Psoas muscle (tissue), 8 donors: ENCODE results near the gene KRTAP10-7. TPM values are rescaled to one million over a fixed set of nuclear protein-coding genes. Genes with fewer than 3 reads are reported as not detected.

Source experiments
- ATAC-seq, 4 donors: fragments of 200-7000 bp; cut with Tn5 transposase; one replicate each; pipeline ENCODE4 v1.9.1; 2020; ENCODE audit warnings: moderate library complexity in 3 of 4, mild to moderate bottlenecking in 2 of 4
- DNase-seq, 2 donors: peaks; one replicate each; pipeline ENCODE4 v3.0.0-alpha.2; 2020
- H3K27ac ChIP-seq: fragments of 200-600 bp; one replicate; pipeline ENCODE4 v1.8.0; 2022
- H3K27me3 ChIP-seq, 3 donors: fragments of 200-600 bp in 1 of 3; one replicate each; pipeline versions ENCODE4 v1.6.1 to v1.8.0; 2013 to 2022; ENCODE audit warnings: low read length in 2 of 3, mild to moderate bottlenecking in 2 of 3, moderate library complexity in 1 of 3; ENCODE audit not compliant: insufficient read depth in 3 of 3
- H3K36me3 ChIP-seq, 2 donors: fragments of 200-600 bp in 1 of 2; one replicate each; pipeline versions ENCODE4 v1.6.1 to v1.8.0; 2013 to 2022; ENCODE audit warnings: low read depth in 1 of 2, mild to moderate bottlenecking in 1 of 2, moderate library complexity in 1 of 2; ENCODE audit not compliant: insufficient read depth in 1 of 2
- H3K4me1 ChIP-seq: fragments of 200-600 bp; one replicate; pipeline ENCODE4 v1.8.0; 2022
- H3K4me3 ChIP-seq: fragments of 200-600 bp; one replicate; pipeline ENCODE4 v1.8.0; 2022; ENCODE audit warnings: mild to moderate bottlenecking
- H3K9me3 ChIP-seq: fragments of 200-600 bp; one replicate; pipeline ENCODE4 v1.8.0; 2022
- CTCF ChIP-seq: fragments of 200-600 bp; IDR thresholded peaks from one replicate; pipeline ENCODE4 v1.8.0; 2022; ENCODE audit warnings: antibody characterized with exemption
- WGBS, 3 donors: extraction: QIAGEN DNeasy Blood & Tissue Kit; methylation state at CpG; one replicate each; pipeline versions ENCODE4 v1.1.6 to v1.1.7; 2013; 5-methylcytosine and 5-hydroxymethylcytosine counted together
- intact Hi-C, 2 donors: fragments of 100-400 bp; cut with DNase I; formaldehyde crosslinking; loops; one replicate each; pipeline versions ENCODE4 v1.11.0 to v1.14.2; 2022
- polyA plus RNA-seq, 3 donors: library from polyadenylated mRNA; stranded (reverse); fragments of 200-250 nt; gene quantifications; one replicate each; pipeline ENCODE4 v1.2.3, GENCODE V29; 2013
- total RNA-seq, 4 donors: library from RNA; stranded (reverse); fragmentation: NEBNext Ultra II Directional in 2 of 4; extraction: Animal tissue kit (Norgen Biotek cat#: 25700) in 2 of 4; gene quantifications; one replicate each; pipeline versions ENCODE4 v1.2.1 to v1.2.4, GENCODE V29; 2021 to 2023
- donor health status: healthy with polysubstance abuse.
- donor health status: DM: no; HTN: no; CAD: no; lungs with moderate emphysema.
- donor health status: Bipolar disorder and iron deficiency.
- donor health status: healthy.
- donor health status: DM: yes; HTN: yes; CAD: no.
- donor health status: DM: no; HTN: no; CAD: no.
- donor health status: DM: no; HTN: no; CAD: no.
- donor health status: DM: yes; HTN: yes; CAD: no.

The KRTAP10-7 gene
- total and polyA plus RNA-seq, 7 donors, result not detected

- ATAC-seq, result no peak
- H3K36me3 ChIP-seq, result no peaks in the 10 kb centered on the region
- no peaks in the 10 kb centered on the region for H3K9me3 ChIP-seq
- DNase-seq, result no peak
- H3K27ac ChIP-seq, result no peak overlapping the region
- 42 to 46% (median 44%) methylated on average over 23 of the region's 23 CpGs for WGBS, 3 donors
- peaks cover 0 to 72% (median 10%) of the 10 kb centered on the region in 3 donors for H3K27me3 ChIP-seq
- H3K4me1 ChIP-seq, result no peaks in the 10 kb centered on the region
- no peak overlapping the region for H3K4me3 ChIP-seq
- intact Hi-C loops, result no loop called here
- TF ChIP-seq CTCF, result no peak
Observed at GRCh38 chr21:44601596-44602462, 1.4 kb downstream of the KRTAP10-7 start.

GRCh38 chr21:44602463-44602850, 2.1 kb downstream of the KRTAP10-7 start:
- TF ChIP-seq CTCF, result no peak
- WGBS, 3 donors, result 41 to 52% (median 42%) methylated on average over 20 to 21 of the region's 21 CpGs
- Histone ChIP-seq H3K27me3 (peaks cover 0 to 66% (median 10%) of the 10 kb centered on the region in 3 donors), H3K4me3 (no peak overlapping the region), H3K9me3 (no peaks in the 10 kb centered on the region), H3K36me3 (no peaks in the 10 kb centered on the region), H3K4me1 (no peaks in the 10 kb centered on the region), H3K27ac (no peak overlapping the region)
- no peak for ATAC-seq
- intact Hi-C loops, result no loop called here
- DNase-seq, result no peak

GRCh38 chr21:44603109-44603875, 2.9 kb downstream of the KRTAP10-7 start:
- intact Hi-C loops, result no loop called here
- Histone ChIP-seq H3K36me3 (no peaks in the 10 kb centered on the region), H3K4me3 (no peak overlapping the region), H3K9me3 (no peaks in the 10 kb centered on the region), H3K27ac (no peak overlapping the region), H3K27me3 (peaks cover 0 to 57% (median 10%) of the 10 kb centered on the region in 3 donors), H3K4me1 (no peaks in the 10 kb centered on the region)
- 43 to 56% (median 46%) methylated on average over 17 of the region's 17 CpGs for WGBS, 3 donors
- no peak for TF ChIP-seq CTCF
- ATAC-seq (no peak), DNase-seq (no peak)

- DNase-seq, result no peak
- no peak for TF ChIP-seq CTCF
- Histone ChIP-seq H3K4me1 (no peaks in the 10 kb centered on the region), H3K27me3 (peaks cover 0 to 51% (median 10%) of the 10 kb centered on the region in 3 donors), H3K27ac (no peak overlapping the region), H3K4me3 (no peak overlapping the region), H3K9me3 (peaks cover 1% of the 10 kb centered on the region), H3K36me3 (no peaks in the 10 kb centered on the region)
- no peak for ATAC-seq
- 80 to 83% (median 83%) methylated on average over 8 of the region's 8 CpGs for whole genome bisulfite sequencing, 3 donors
- intact Hi-C loops, result no loop called here
Observed at GRCh38 chr21:44603911-44604310, 3.5 kb downstream of the KRTAP10-7 start.
